ENCODE data around the gene COG2.

The COG2 gene

DNA sequence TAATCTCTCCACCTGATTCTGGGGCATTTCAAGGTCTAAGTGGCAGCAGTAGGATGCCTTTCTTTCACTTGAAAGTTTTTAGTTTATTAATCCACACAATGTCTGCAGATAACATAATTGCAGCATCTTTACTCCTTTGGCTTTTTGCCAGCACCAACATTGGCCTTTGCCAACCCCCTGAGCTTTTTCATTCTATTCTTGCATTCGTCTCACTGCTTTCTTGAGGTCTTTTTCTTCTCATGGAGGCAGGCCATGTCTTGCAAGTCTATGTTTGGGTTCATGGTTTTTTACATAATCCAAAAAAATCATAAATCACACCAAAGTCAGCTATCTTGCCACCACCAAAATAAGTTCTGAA, 30.4 kb upstream of the COG2 start:
- TF ChIP-seq, protein P1, sequence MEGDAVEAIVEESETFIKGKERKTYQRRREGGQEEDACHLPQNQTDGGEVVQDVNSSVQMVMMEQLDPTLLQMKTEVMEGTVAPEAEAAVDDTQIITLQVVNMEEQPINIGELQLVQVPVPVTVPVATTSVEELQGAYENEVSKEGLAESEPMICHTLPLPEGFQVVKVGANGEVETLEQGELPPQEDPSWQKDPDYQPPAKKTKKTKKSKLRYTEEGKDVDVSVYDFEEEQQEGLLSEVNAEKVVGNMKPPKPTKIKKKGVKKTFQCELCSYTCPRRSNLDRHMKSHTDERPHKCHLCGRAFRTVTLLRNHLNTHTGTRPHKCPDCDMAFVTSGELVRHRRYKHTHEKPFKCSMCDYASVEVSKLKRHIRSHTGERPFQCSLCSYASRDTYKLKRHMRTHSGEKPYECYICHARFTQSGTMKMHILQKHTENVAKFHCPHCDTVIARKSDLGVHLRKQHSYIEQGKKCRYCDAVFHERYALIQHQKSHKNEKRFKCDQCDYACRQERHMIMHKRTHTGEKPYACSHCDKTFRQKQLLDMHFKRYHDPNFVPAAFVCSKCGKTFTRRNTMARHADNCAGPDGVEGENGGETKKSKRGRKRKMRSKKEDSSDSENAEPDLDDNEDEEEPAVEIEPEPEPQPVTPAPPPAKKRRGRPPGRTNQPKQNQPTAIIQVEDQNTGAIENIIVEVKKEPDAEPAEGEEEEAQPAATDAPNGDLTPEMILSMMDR (IDR thresholded peaks at IDR 0.05; ENCODE audit: insufficient read depth, low read length, missing control alignments) = no peak
- ChIA-PET POLR2A (no interaction called here), CTCF (no interaction called here)
- DNase-seq (ENCODE audit: low read depth, low spot score) = no peak
- H3K4me3 ChIP-seq (ENCODE audit: low read depth, low read length) = no peak overlapping the region

DNA sequence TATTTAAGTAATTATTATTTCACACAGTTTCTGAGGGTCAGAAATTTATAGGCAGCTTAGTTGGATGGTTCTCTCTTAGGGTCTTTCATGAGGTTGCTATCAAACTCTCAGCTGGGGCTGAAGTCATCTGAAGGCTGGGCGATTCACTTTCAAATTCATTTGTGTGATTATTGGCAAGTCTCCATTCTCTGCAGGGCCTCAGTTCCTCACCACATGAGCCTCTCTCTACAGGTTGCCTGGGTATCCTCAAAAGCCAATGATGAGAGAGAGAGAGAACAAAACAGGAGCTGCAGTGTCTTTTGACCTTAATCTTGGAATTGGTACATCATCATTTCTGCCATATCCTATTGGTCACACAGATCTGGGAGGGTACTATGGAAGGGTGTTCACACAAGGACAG, 29.6 kb upstream of the COG2 start:
- TF ChIP-seq, protein P1 (IDR thresholded peaks at IDR 0.05; ENCODE audit: insufficient read depth, low read length, missing control alignments) = no peak
- ChIA-PET CTCF (no interaction called here), POLR2A (no interaction called here)
- DNase-seq (ENCODE audit: low read depth, low spot score) = no peak
- no peak overlapping the region for H3K4me3 ChIP-seq (ENCODE audit: low read depth, low read length)

DNA sequence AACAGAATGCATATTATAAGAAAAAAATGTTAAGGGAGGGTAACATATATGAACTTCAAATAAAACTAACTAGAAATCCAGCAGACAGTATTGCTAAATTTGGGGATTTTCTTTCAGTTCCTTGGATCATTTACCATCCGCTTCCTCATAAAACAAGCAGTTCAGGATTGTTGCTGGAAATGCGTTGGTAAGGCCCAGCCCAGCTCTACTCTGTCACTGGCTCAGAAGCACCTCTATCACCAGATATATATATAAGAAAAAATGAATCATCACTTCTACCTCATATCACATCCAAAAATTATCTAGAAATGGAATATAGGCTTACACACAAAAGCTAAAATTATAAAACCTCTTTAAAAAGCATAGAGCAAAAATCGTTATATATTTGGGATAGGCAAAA, 28.2 kb upstream of the COG2 start:
- POLR2A ChIA-PET = no interaction called here
- TF ChIP-seq, protein P1 (IDR thresholded peaks at IDR 0.05; ENCODE audit: insufficient read depth, low read length, missing control alignments) = no peak
- no peak overlapping the region for H3K4me3 ChIP-seq (ENCODE audit: low read depth, low read length)
- CTCF ChIA-PET = no interaction called here
- DNase-seq (ENCODE audit: low read depth, low spot score) = no peak

DNA sequence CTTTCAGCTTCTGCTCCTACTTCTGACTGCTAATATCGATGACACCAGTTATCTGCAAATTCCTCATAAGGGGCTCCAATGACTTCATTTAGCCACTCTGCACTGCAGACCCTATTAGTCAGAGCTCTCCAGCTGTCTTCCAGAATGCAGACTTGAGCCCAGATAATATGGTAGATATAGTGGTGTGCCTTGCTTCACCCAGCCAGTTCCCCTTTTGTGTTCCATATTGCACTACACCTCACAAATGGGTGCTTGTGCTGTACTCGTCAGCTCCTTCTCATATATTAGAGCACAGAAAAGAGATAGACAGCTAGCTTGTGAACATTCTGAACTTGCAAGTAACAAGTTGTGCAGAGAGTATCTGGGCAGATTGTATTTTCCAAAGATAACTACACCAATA, 23.7 kb upstream of the COG2 start:
- POLR2A ChIA-PET = no interaction called here
- no peak overlapping the region for H3K4me3 ChIP-seq (ENCODE audit: low read depth, low read length)
- TF ChIP-seq, protein P1 (IDR thresholded peaks at IDR 0.05; ENCODE audit: insufficient read depth, low read length, missing control alignments) = no peak
- CTCF ChIA-PET = interaction anchor here (0.9 kb wide), 1 partner anchor 23 kb away, joined by 4 read pairs; no protein-coding TSS in a partner anchor
- no peak for DNase-seq (ENCODE audit: low read depth, low spot score)

DNA sequence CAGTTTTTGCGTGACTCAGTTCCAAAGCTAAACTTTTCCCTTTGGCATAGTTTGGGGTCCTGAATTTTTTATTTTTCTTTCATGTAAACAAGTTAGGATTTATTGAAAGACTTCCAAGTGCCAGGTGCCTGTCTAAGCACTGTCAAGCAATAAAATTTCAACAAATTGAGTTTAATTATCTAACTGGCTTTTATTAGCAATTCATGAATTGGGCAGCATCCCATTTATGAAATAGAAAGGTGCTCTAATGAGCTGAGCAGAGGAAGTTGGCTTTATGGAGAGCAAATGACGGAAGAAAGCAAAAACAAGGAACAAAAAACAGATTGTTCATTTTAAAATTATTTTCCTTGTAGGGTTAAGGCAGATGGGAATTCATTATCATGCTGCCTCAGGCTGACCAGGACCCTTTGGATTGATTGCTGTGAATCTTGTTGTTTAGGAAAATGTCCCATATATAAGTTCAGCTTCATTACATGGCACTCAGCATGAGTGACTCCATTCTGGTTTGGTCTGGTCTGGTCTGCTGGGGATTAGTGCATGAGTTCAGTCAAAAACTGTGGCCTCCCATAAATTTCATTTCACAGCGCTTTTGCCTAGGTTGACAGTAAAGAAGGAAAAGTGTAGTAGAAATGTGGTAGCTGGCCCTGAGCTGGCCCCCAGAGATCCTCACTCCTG, 21.5 kb upstream of the COG2 start:
- DNase-seq (ENCODE audit: low read depth, low spot score) = no peak
- ChIA-PET POLR2A (no interaction called here), CTCF (no interaction called here)
- TF ChIP-seq, protein P1 (IDR thresholded peaks at IDR 0.05; ENCODE audit: insufficient read depth, low read length, missing control alignments) = no peak
- no peak overlapping the region for H3K4me3 ChIP-seq (ENCODE audit: low read depth, low read length)

DNA sequence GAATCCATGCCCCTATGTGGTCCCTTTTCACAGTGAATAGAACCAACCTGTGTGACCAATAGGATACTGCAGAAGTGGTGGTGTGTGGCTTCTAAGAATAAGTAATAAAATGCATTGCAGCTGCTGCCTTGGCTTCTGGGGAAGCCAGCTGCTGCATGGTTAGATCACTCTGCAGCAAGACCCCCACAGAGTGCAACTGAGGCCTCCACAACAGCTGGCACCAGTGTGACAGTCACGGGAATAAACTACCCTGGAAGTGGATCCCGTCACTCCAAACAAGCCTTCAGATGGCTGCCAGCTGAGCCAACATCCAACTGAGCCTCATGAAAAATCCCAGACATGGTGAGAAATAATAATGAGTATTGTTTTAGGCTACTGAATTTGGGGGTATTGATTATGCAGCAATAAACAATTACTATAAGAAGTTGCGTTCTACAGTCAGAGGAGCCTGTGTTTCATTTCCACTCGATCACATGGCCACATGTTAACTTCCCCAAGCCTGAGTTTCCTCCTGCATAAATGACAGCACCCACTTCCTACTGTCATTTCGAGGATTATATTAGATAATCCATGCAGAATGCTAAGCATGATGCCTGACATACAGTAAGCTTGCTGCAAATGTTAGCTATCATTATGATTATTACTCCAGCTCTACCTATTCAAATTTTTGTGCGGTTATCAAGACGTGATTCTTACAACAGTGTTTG, 20.8 kb upstream of the COG2 start:
- no peak overlapping the region for H3K4me3 ChIP-seq (ENCODE audit: low read depth, low read length)
- POLR2A ChIA-PET = no interaction called here
- CTCF ChIA-PET = no interaction called here
- TF ChIP-seq, protein P1 (IDR thresholded peaks at IDR 0.05; ENCODE audit: insufficient read depth, low read length, missing control alignments) = no peak
- DNase-seq (ENCODE audit: low read depth, low spot score) = no peak

Data from AG04449 (cell line).